Activated CD4-positive, alpha-beta T cell treated with anti-CD3 and anti-CD28 coated beads, Interleukin-2, amount 10 ng/mL, durations not matched to agents 7 days and 5 days (primary cell): ENCODE measurements around the gene TBX6. TPM values are rescaled to one million over a fixed set of nuclear protein-coding genes. Genes with fewer than 3 reads are reported as not detected.

ENCODE experiments used
- CTCF ChIA-PET: fragments of 350-600 bp; sonication (Branson Sonifier 250); formaldehyde crosslinking; loops from one replicate; lab custom pipeline; 2021; ENCODE audit warnings: antibody characterized with exemption; lab: Charles Lee
- POLR2A ChIA-PET: fragments of 350-600 bp; sonication (Branson Sonifier 250); formaldehyde crosslinking; loops from one replicate; lab custom pipeline; 2021; ENCODE audit warnings: antibody characterized with exemption; lab: Charles Lee
- DNase-seq: peaks from one replicate; pipeline ENCODE4 v3.0.0-alpha.2; 2020
- H3K27ac Mint-ChIP-seq: one replicate; pipeline ENCODE4 v1.8.0; 2021; ENCODE audit warnings: mild to moderate bottlenecking, moderate library complexity, mixed read lengths
- H3K27me3 Mint-ChIP-seq: one replicate; pipeline ENCODE4 v1.8.0; 2021; ENCODE audit warnings: mixed read lengths
- H3K36me3 Mint-ChIP-seq: one replicate; pipeline ENCODE4 v1.8.0; 2021; ENCODE audit warnings: low read depth, mixed read lengths
- H3K4me1 Mint-ChIP-seq: one replicate; pipeline ENCODE4 v1.8.0; 2021; ENCODE audit warnings: mixed read lengths
- H3K4me3 Mint-ChIP-seq: one replicate; pipeline ENCODE4 v1.8.0; 2021; ENCODE audit warnings: mild to moderate bottlenecking, moderate library complexity, mixed read lengths
- H3K9me3 Mint-ChIP-seq: one replicate; pipeline ENCODE4 v1.8.0; 2021; ENCODE audit warnings: mixed read lengths
- total RNA-seq, 2 experiments: library from RNA; stranded (reverse); gene quantifications; one replicate each; pipeline ENCODE4 v1.2.3, GENCODE V29; 2021

Gene TBX6
- total RNA-seq, 2 experiments from 2014 or later: 1.2 to 1.7 TPM

DNA sequence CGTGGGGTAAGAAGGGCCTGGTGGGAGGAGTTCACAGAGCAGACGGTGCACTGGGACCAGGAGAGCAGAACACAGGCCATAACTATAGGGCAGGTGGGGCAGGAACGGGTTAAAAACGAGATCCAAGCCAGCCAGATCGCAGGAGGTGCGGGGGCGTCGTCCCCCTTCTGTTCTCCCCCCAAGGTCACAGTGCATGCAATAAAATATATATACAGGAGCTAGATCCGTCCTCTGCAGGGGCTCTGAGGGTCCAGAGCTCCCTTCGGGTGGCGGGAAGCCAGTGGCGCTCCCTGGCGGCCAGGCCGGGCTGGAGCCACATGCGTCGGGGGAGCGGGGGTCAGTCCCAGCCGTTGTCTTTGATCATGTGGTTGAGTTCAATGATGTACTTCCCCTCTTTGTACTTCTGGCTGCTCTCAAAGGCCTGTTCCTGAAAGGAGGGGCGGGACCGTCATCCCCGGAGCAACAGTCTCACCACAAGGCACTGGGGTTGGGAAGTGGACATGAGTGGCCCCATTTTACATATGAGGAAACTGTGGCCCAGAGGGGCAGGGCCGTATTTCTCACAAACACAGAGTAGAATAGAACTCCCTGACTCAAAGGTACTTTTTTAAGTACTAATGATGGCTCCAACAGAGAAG is 768 bp upstream of the TBX6 start:
- H3K27ac Mint-ChIP-seq: peak overlapping the region; percentile 90
- H3K4me1 Mint-ChIP-seq: peaks cover 67% of the 10 kb centered on the region
- POLR2A ChIA-PET: interaction anchor here (1.0 to 2.4 kb wide), 4 partner anchors 16 to 518 kb away, joined by 3 to 7 read pairs (median 4); partner anchors contain the start of genes ALDOA and ZNF689

DNA sequence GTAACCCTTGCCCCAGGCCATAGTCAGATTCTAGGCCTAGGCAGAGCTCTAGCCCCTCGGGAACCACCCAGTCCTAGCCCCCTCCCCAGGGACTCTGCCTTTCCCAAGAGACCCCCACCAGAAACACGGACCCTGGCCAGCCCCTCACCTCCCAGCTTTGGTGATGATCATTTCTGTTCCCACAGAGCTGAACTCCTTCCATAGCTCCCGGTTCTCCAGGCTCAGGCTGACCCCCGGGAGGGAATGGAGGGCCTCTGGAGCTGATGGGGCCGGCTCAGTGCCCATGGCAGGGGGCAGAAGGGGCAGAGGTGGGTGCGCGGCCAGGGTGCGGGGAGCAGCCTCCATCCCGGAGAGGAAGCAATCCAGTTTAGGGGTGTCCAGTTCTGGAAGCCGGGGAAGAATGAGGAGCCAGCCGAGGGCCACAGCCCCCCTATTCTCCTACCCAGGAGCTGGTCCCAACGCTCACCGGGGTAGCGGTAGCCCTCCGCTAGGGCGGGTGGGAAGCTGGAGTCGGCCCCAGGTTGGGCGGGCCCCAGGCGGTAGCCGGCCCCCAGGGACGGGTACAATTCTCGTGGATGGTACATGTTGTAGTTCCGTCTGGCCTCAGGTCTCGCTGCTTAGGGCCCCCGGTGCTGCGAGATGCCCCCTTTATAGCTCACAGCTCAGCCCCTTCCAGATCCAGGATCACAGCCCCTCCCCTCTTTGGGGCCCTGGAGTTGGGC is 953 bp downstream of the TBX6 start:
- POLR2A ChIA-PET: interaction anchor here (1.0 to 2.4 kb wide), 3 partner anchors 25 to 95 kb away, joined by 3 to 7 read pairs (median 5); partner anchors contain the start of gene ALDOA
- peaks cover 60% of the 10 kb centered on the region for H3K4me1 Mint-ChIP-seq
- H3K9me3 Mint-ChIP-seq: no peaks in the 10 kb centered on the region
- H3K27ac Mint-ChIP-seq: peak overlapping the region; percentile 80
- H3K27me3 Mint-ChIP-seq: no peaks in the 10 kb centered on the region
- peaks cover 30% of the 10 kb centered on the region for H3K36me3 Mint-ChIP-seq
- H3K4me3 Mint-ChIP-seq: peak overlapping the region; percentile 40
- CTCF ChIA-PET: interaction anchor here (0.9 to 8.0 kb wide), 16 partner anchors 12 to 524 kb away, joined by 3 to 112 read pairs (median 7); partner anchors contain the start of genes ALDOA, CORO1A, DCTPP1 and GDPD3
- no peak for DNase-seq

More for the DNA sequence above, 768 bp upstream of the TBX6 start:
- H3K4me3 Mint-ChIP-seq: peak overlapping the region; percentile 81
- peaks cover 8% of the 10 kb centered on the region for H3K9me3 Mint-ChIP-seq
- CTCF ChIA-PET: interaction anchor here (0.5 to 8.0 kb wide), 34 partner anchors 10 to 511 kb away, joined by 3 to 112 read pairs (median 6); partner anchors contain the start of genes ALDOA, CORO1A, DCTPP1 and GDPD3
- peak; percentile 61 for DNase-seq
- peaks cover 36% of the 10 kb centered on the region for H3K36me3 Mint-ChIP-seq
- H3K27me3 Mint-ChIP-seq: no peaks in the 10 kb centered on the region

DNA sequence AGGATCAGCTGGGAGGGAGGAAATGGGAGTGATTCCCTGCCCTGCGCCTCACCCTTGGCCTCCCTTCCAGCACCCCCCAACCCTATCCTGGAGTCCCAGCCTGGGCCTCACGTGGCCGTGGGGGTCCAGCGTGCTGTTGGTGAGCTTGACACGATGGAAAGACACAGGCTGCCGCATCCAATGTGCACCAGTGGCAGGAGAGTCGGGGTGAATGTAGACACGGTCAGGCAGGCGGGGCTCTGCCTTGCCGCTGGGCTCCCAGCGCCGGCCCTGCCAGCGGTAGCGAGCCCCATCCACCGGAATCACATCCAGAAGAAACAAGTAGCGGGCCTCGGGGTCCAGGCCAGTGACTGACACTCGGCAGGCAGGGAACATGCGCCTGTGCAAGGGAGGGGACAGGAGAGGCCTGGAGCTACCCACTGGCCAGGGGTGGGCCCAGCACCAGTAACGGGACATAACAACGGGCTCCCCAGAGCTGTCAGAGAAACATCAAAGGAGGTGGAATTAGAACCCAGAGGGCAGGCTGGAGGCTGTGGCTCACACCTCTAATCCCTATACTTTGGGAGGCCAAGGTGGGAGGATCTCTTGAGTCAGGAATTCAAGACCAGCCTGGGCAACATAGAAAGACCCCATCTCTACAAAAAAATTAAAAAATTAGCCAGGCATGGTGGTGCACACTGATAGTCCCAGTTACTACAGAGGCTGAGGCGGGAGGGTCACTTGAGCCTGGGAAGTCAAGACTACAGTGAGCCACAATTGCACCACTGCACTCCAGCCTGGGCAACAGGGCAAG is 2.7 kb downstream of the TBX6 start:
- H3K4me1 Mint-ChIP-seq: peaks cover 49% of the 10 kb centered on the region
- no peaks in the 10 kb centered on the region for H3K9me3 Mint-ChIP-seq
- no peak for DNase-seq
- H3K27ac Mint-ChIP-seq: peak overlapping the region; percentile 80
- H3K27me3 Mint-ChIP-seq: no peaks in the 10 kb centered on the region
- H3K4me3 Mint-ChIP-seq: no peak overlapping the region
- peaks cover 20% of the 10 kb centered on the region for H3K36me3 Mint-ChIP-seq
- POLR2A ChIA-PET: no interaction called here
- CTCF ChIA-PET: interaction anchor here (0.6 to 8.0 kb wide), 2 partner anchors 11 to 554 kb away, joined by 5 to 112 read pairs; partner anchors contain the start of gene PPP4C

- H3K4me1 Mint-ChIP-seq: peaks cover 46% of the 10 kb centered on the region
- H3K4me3 Mint-ChIP-seq: no peak overlapping the region
- H3K27ac Mint-ChIP-seq: peak overlapping the region; percentile 7
- no peaks in the 10 kb centered on the region for H3K9me3 Mint-ChIP-seq
- no peaks in the 10 kb centered on the region for H3K27me3 Mint-ChIP-seq
- H3K36me3 Mint-ChIP-seq: peaks cover 23% of the 10 kb centered on the region
- DNase-seq: no peak
- CTCF ChIA-PET: interaction anchor here (8.0 kb wide), 1 partner anchor 10 kb away, joined by 112 read pairs; the partner anchor contains the start of gene PPP4C
- POLR2A ChIA-PET: no interaction called here
These were observed 3.4 kb downstream of the TBX6 start for GRCh38 chr16:30088237-30088831.

DNA sequence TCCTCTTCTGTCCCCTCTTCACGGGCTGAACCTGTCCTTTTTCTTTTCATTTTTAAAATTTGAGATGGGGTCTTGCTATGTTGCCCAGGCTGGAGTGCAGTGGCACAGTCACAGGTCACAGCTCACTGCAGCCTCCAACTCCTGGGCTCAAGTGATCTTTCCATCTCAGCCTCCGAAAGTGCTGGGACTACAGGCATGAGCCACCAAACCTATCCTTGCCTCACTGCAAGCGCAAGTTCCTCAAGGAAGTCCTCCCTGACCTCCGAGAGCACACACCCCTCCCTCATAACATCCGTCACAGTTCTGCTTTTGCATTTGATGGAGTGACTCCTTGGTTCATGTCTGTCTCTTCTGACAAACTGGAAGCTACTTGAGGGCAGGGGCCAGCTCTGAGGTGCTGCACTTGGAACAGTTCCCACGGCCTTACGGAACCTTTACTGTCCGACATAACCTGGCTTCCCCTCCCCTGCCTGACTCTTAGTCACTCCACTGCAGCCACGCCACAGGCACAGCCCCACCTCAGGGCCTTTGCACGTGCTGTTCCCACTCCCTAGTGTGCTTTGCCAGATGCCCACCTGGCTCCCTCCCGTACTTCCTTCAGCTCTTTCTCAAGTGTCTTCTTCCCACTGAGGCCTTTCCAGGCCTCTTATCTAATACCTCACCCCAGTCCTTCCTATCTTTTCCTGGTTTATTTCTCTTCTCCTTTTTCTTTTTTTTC is 4.4 kb downstream of the TBX6 start:
- Mint-ChIP-seq H3K27me3 (no peaks in the 10 kb centered on the region), H3K4me3 (no peak overlapping the region), H3K36me3 (peaks cover 30% of the 10 kb centered on the region), H3K4me1 (peaks cover 40% of the 10 kb centered on the region), H3K9me3 (no peaks in the 10 kb centered on the region), H3K27ac (peak overlapping the region; percentile 74)
- no peak for DNase-seq
- ChIA-PET POLR2A (no interaction called here), CTCF (interaction anchor here (0.6 to 8.0 kb wide), 4 partner anchors 9 to 535 kb away, joined by 3 to 112 read pairs (median 4); partner anchors contain the start of gene PPP4C)

DNA sequence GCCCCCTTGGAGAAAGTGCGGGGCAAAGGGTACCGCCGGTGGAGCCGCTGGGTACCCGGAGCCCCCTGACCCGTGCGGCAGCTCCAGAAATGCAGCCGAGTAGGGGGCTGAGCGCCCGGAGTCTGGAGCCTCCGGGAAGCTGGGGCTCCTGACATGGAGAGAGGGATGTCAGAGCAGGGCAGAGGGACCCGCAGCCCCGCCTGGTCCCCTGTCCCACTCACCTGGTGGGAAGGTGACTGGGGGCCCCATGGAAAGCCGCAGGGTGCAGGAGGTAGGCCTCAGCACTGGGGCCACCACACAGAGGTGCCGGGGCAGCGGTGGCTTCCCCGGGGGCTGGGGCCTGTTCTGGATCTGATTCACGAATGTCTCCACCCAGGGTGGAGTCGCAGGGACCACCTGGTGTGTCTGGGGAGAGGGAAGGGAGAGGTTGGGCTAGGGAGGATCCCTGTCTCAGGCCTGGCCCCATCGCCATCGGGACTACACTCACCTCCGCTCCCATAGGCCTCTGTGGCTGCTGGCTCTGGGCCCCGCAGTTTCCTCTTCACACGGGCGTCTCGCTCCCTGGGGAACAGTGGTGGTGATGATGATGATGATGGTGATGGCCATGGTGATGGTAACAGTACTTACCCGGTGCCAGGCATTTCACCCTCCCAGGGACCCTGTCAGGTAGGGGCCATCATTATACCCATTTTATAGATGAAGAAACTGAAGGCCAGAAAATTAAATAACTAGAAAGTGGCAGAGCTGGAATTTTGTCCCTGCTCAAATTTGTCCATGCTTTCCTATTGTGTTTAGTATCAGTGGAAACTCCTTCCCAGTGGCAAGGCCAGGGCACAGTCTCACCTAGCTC is 5.2 kb downstream of the TBX6 start:
- ChIA-PET POLR2A (no interaction called here), CTCF (no interaction called here)
- Mint-ChIP-seq H3K27ac (peak overlapping the region; percentile 74), H3K4me1 (peaks cover 31% of the 10 kb centered on the region), H3K4me3 (no peak overlapping the region), H3K9me3 (no peaks in the 10 kb centered on the region), H3K36me3 (peaks cover 33% of the 10 kb centered on the region), H3K27me3 (no peaks in the 10 kb centered on the region)
- DNase-seq: no peak

DNA sequence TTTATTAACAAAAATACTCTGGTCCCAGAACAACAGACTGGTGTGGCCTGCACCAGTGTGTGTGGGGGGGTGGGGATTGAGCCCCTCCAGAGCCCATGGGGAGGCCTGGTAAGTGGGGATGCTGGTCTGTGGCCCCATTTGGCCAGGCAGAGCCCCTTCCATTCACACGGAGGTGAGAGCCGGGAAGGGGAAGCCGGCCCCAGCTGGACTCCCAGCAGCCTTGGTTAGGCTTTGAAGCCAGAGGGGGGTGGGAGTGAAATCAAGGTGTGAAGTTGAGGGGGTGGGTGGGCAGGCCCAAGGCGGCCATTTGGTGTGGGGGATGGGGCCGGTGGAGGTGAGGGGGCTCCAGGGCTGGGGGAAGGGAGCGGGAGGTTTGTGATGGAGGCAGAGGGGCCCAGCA is 5.9 kb downstream of the TBX6 start:
- Mint-ChIP-seq H3K4me1 (peaks cover 30% of the 10 kb centered on the region), H3K36me3 (peaks cover 34% of the 10 kb centered on the region), H3K27ac (no peak overlapping the region), H3K9me3 (no peaks in the 10 kb centered on the region), H3K4me3 (no peak overlapping the region), H3K27me3 (no peaks in the 10 kb centered on the region)
- no peak for DNase-seq
- ChIA-PET POLR2A (no interaction called here), CTCF (no interaction called here)

GRCh38 chr16:30085247-30085646 is 6.5 kb downstream of the TBX6 start:
- Mint-ChIP-seq H3K4me1 (peaks cover 25% of the 10 kb centered on the region), H3K27me3 (no peaks in the 10 kb centered on the region), H3K9me3 (no peaks in the 10 kb centered on the region), H3K4me3 (no peak overlapping the region), H3K36me3 (peaks cover 38% of the 10 kb centered on the region), H3K27ac (no peak overlapping the region)
- CTCF ChIA-PET: interaction anchor here (0.5 to 0.6 kb wide), 2 partner anchors 554 to 792 kb away, joined by 3 read pairs; no protein-coding TSS in a partner anchor
- POLR2A ChIA-PET: no interaction called here
- no peak for DNase-seq

DNA sequence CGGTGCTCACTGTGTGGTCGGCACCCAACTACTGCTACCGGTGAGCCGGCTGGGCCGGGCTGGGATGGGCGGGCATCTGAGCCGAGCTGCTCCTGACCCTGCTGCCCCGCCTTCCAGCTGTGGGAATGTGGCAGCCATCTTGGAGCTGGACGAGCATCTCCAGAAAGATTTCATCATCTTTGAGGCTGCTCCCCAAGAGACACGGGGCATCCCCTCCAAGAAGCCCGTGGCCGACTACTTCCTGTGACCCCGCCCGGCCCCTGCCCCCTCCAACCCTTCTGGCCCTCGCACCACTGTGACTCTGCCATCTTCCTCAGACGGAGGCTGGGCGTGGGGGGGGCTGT is 6.9 kb downstream of the TBX6 start:
- Mint-ChIP-seq H3K4me1 (peaks cover 22% of the 10 kb centered on the region), H3K27me3 (no peaks in the 10 kb centered on the region), H3K9me3 (no peaks in the 10 kb centered on the region), H3K4me3 (no peak overlapping the region), H3K27ac (no peak overlapping the region), H3K36me3 (peaks cover 40% of the 10 kb centered on the region)
- ChIA-PET POLR2A (no interaction called here), CTCF (interaction anchor here (0.5 to 0.6 kb wide), 2 partner anchors 554 to 792 kb away, joined by 3 read pairs; no protein-coding TSS in a partner anchor)
- no peak for DNase-seq

GRCh38 chr16:30084096-30084815 is 7.5 kb downstream of the TBX6 start:
- CTCF ChIA-PET: interaction anchor here (0.5 to 0.6 kb wide), 2 partner anchors 555 to 793 kb away, joined by 3 read pairs; no protein-coding TSS in a partner anchor
- Mint-ChIP-seq H3K4me1 (peaks cover 22% of the 10 kb centered on the region), H3K27ac (peak overlapping the region; percentile 80), H3K4me3 (no peak overlapping the region), H3K27me3 (no peaks in the 10 kb centered on the region), H3K9me3 (no peaks in the 10 kb centered on the region), H3K36me3 (peaks cover 45% of the 10 kb centered on the region)
- POLR2A ChIA-PET: no interaction called here
- DNase-seq: no peak
